ENCODE measurements around the gene NR6A1. TPM values are rescaled to one million over a fixed set of nuclear protein-coding genes. Genes with fewer than 3 reads are reported as not detected.

NR6A1 gene
- total and polyA plus RNA-seq, 2 of the 8 experiments (the other 6 are each of a cell fraction or from before 2014, with no cell fraction given) = 93.2 to 237 TPM

GRCh38 chr9:124743686-124744348 is 27.3 kb downstream of the NR6A1 start:
- H3K4me1 ChIP-seq (replicated peaks in 1 of 4; ENCODE audit: control insufficient read depth in 3 of 4, insufficient read depth in 4 of 4, low read length in 3 of 4) = peaks cover 0 to 5% (median 0%) of the 10 kb centered on the region in 4 experiments; a peak in 2 of 7 replicates
- ChIA-PET CTCF (ENCODE audit: partially characterized antibody) (interaction anchor here (0.6 to 3.6 kb wide), 14 partner anchors 9 to 238 kb away, joined by 3 to 24 read pairs (median 4); partner anchors contain the start of gene WDR38), POLR2A (ENCODE audit: partially characterized antibody) (interaction anchor here (1.0 to 2.1 kb wide), 5 partner anchors 9 to 25 kb away, joined by 3 to 8 read pairs (median 5); no protein-coding TSS in a partner anchor)
- H3K79me1 ChIP-seq (ENCODE audit: low read depth, low read length) = peaks cover 8% of the 10 kb centered on the region
- H3K9me3 ChIP-seq (ENCODE audit: insufficient read depth in 2 of 2, low read depth in 1 of 2, low read length in 1 of 2) = no peaks in the 10 kb centered on the region
- no peak overlapping the region for H2BK20ac ChIP-seq (ENCODE audit: low read length)
- no peak overlapping the region for H3K18ac ChIP-seq (ENCODE audit: extremely low read depth, low read length)
- H2BK15ac ChIP-seq (ENCODE audit: low read length) = no peak overlapping the region
- H3K36me3 ChIP-seq (ENCODE audit: control insufficient read depth in 2 of 4, insufficient read depth in 4 of 4, low read length in 3 of 4) = no peaks in the 10 kb centered on the region
- no peak overlapping the region for H3K27ac ChIP-seq (ENCODE audit: low read depth, low read length)
- H4K5ac ChIP-seq (ENCODE audit: insufficient read length, low read depth, low read length) = no peak overlapping the region
- H3K79me2 ChIP-seq (ENCODE audit: control insufficient read depth in 1 of 2, insufficient read depth in 2 of 2, low read length in 2 of 2) = peaks cover 0 to 87% of the 10 kb centered on the region in 2 experiments; a peak in 3 of 4 replicates
- WGBS, 2 experiments (ENCODE audit: extremely low coverage in 1 of 2, insufficient coverage in 1 of 2, insufficient read length in 1 of 2, insufficient replicate concordance in 2 of 2, low coverage in 1 of 2, low lambda C conversion rate in 2 of 2, missing lambda C conversion rate in 1 of 2) = 84% methylated on average over 5 of the region's 5 CpGs; no CpG with 5 or more reads in 1 of the 2 experiments
- H3K56ac ChIP-seq (replicated peaks; ENCODE audit: insufficient read length, low read depth, low read length) = no peak overlapping the region
- H4K20me1 ChIP-seq (replicated peaks in 1 of 2; ENCODE audit: control insufficient read depth in 1 of 2, insufficient read depth in 2 of 2, low read length in 2 of 2) = peaks cover 1 to 7% of the 10 kb centered on the region in 2 experiments
- DNase-seq (ENCODE audit: low read depth in 1 of 2, low spot score in 2 of 2) (no peak), FAIRE-seq (no peak)
- H3K27me3 ChIP-seq (replicated peaks in 1 of 4; ENCODE audit: control insufficient read depth in 3 of 4, extremely low read depth in 1 of 4, insufficient read depth in 3 of 4, low read length in 3 of 4) = no peaks in the 10 kb centered on the region
- H2BK120ac ChIP-seq (replicated peaks; ENCODE audit: low read depth, low read length) = no peak overlapping the region
- no peak overlapping the region for H3K9ac ChIP-seq (replicated peaks in 1 of 4; ENCODE audit: extremely low read depth in 1 of 4, low read depth in 3 of 4, low read length in 3 of 4)
- H3K4me3 ChIP-seq (ENCODE audit: extremely low read depth in 1 of 4, insufficient read depth in 2 of 4, low read depth in 3 of 4, low read length in 4 of 4) = no peak overlapping the region
- no peaks in the 10 kb centered on the region for H3K23me2 ChIP-seq (ENCODE audit: low read depth, low read length)
- H3K23ac ChIP-seq (ENCODE audit: insufficient read length) = no peak overlapping the region
- no peak overlapping the region for H3K4me2 ChIP-seq (ENCODE audit: insufficient read depth in 1 of 2, low read depth in 2 of 2, low read length in 2 of 2)
- no peak overlapping the region for H4K91ac ChIP-seq (replicated peaks; ENCODE audit: insufficient read length, low read length)
- no peak overlapping the region for H3K14ac ChIP-seq (ENCODE audit: insufficient read length)
- no peak overlapping the region for H2BK12ac ChIP-seq (ENCODE audit: low read depth, low read length)
- H2AK5ac ChIP-seq (ENCODE audit: low read depth, low read length) = no peak overlapping the region
- no peak overlapping the region for H2BK5ac ChIP-seq (ENCODE audit: low read depth, low read length)
- H4K8ac ChIP-seq (ENCODE audit: extremely low read depth, insufficient read depth, low read length) = no peak overlapping the region
- H3K4ac ChIP-seq (replicated peaks; ENCODE audit: insufficient read length, low read depth, low read length) = no peak overlapping the region
- H2AFZ ChIP-seq (ENCODE audit: low read length) = no peak overlapping the region
- TF ChIP-seq, protein P1, sequence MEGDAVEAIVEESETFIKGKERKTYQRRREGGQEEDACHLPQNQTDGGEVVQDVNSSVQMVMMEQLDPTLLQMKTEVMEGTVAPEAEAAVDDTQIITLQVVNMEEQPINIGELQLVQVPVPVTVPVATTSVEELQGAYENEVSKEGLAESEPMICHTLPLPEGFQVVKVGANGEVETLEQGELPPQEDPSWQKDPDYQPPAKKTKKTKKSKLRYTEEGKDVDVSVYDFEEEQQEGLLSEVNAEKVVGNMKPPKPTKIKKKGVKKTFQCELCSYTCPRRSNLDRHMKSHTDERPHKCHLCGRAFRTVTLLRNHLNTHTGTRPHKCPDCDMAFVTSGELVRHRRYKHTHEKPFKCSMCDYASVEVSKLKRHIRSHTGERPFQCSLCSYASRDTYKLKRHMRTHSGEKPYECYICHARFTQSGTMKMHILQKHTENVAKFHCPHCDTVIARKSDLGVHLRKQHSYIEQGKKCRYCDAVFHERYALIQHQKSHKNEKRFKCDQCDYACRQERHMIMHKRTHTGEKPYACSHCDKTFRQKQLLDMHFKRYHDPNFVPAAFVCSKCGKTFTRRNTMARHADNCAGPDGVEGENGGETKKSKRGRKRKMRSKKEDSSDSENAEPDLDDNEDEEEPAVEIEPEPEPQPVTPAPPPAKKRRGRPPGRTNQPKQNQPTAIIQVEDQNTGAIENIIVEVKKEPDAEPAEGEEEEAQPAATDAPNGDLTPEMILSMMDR (IDR thresholded peaks at IDR 0.05; ENCODE audit: control extremely low read depth in 1 of 3, insufficient read depth in 1 of 3, low read depth in 1 of 3, low read length in 3 of 3) = no peak
- TF ChIP-seq CHD1 (IDR thresholded peaks at IDR 0.05; ENCODE audit: low read depth, low read length) = no peak
- TF ChIP-seq SP2 (IDR thresholded peaks at IDR 0.05; ENCODE audit: low read length) = no peak
- no peak for TF ChIP-seq MAFK (IDR thresholded peaks at IDR 0.05; ENCODE audit: low read depth, low read length)
- no peak for TF ChIP-seq EGR1 (IDR thresholded peaks at IDR 0.05; ENCODE audit: borderline replicate concordance, low read depth, low read length)
- no peak for TF ChIP-seq POLR2A (IDR thresholded peaks at IDR 0.05; ENCODE audit: control extremely low read depth in 1 of 2, low read depth in 2 of 2, low read length in 2 of 2)
- no peak for TF ChIP-seq NRF1 (IDR thresholded peaks at IDR 0.05; ENCODE audit: low read depth, low read length)
- TF ChIP-seq CTBP2 (IDR thresholded peaks at IDR 0.05; ENCODE audit: borderline replicate concordance, insufficient read depth, insufficient read length, low read length) = no peak
- TF ChIP-seq PHF8 (conservative IDR thresholded peaks at IDR 0.05; ENCODE audit: low read depth, low read length) = no peak
- no peak for TF ChIP-seq KDM4A (IDR thresholded peaks at IDR 0.05; ENCODE audit: low read depth, low read length, severe bottlenecking)
- TF ChIP-seq CBX8 (IDR thresholded peaks at IDR 0.05; ENCODE audit: borderline replicate concordance, low read depth, low read length) = no peak

All from H1 (cell line).